Sigmoid colon (tissue), 4 donors: Measurements from ENCODE around the gene OTOF.

Source experiments
- CTCF ChIP-seq, 4 experiments: fragments of 450-650 bp in 3 of 4; fragments of 200-600 bp in 1 of 4; IDR thresholded peaks; one replicate each; pipeline ENCODE4 v1.5.1; 2016 to 2019; ENCODE audit warnings: antibody characterized with exemption in 4 of 4, mild to moderate bottlenecking in 3 of 4, moderate library complexity in 2 of 4
- POLR2AphosphoS5 ChIP-seq, 4 donors: sonication (generic); formaldehyde crosslinking; IDR thresholded peaks; one replicate each; pipeline ENCODE4 v1.6.1; 2017; ENCODE audit warnings: antibody characterized with exemption in 4 of 4

DNA sequence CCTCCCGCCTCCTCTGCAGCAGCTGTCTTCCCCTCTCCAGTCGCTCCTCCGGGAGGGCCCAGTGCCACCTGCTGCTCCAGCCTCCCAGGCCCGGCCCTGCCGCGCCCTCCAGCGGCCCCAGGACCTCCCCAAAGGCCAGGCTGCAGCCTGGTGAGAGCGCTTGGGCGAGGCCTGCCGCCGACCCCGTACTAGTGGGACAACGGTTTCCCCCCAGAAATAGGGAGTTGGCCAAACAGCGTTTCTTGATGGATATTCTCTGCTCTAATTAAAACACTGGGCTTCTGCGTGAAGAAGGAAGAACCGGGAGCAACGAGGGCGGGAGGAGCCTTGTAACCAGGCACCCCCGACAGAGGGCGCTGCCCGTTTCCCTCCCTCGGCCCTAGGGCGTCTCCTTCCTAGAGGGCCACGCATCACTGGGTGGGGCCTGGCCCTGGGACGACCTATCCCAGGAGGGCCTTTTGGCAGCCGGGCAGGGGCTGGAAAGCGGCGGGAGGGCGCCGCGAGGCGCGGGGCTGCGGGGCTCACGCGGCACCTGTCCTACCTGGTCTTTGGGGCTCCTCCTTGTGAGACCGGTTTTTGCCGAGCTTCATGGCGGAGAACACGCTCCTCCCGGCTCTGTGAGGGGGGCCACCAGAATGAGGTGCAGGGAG, 25.4 kb upstream of the OTOF start:
- no peak for TF ChIP-seq POLR2AphosphoS5 (IDR thresholded peaks at IDR 0.05)
- peak; percentile 12 to 69 (median 46) for TF ChIP-seq CTCF (IDR thresholded peaks at IDR 0.05)
